NCI-H187 (cell line): ENCODE measurements around the gene DUSP8.
"Not testable (repeated sequence)": the region's sequence is repeated elsewhere in the genome, so short reads cannot be mapped to it uniquely, and the experiment has no call there.

Experiments used
- DNase-seq, 2 experiments: peaks; one replicate each; lab custom pipeline; 2025; lab: John Stamatoyannopoulos, UW

DUSP8 gene

GRCh38 chr11:1589191-1589963 lies 17.3 kb upstream of the DUSP8 start:
- DNase-seq: not testable (repeated sequence)

GRCh38 chr11:1586699-1587098 lies 14.6 kb upstream of the DUSP8 start:
- DNase-seq: no peak

- DNase-seq: not testable (repeated sequence)
Observed at GRCh38 chr11:1584661-1585370, 12.7 kb upstream of the DUSP8 start, which contains the start of gene KRTAP5-1. KRTAP5-1 (minus strand) TSS chr11:1585283; CDS start chr11:1585249, 34 bp downstream.

- DNase-seq: not testable (repeated sequence)
Observed at GRCh38 chr11:1582909-1583308, 10.8 kb upstream of the DUSP8 start.

GRCh38 chr11:1581976-1582375 lies 9.9 kb upstream of the DUSP8 start:
- DNase-seq: no peak

GRCh38 chr11:1576825-1577224 lies 4.8 kb upstream of the DUSP8 start:
- no peak for DNase-seq

GRCh38 chr11:1575756-1576155 lies 3.7 kb upstream of the DUSP8 start:
- DNase-seq: not testable (repeated sequence)

- DNase-seq: no peak
Observed at GRCh38 chr11:1574933-1575242, 2.8 kb upstream of the DUSP8 start.

GRCh38 chr11:1574238-1574932 lies 2.3 kb upstream of the DUSP8 start:
- peak; percentile 51 to 93 for DNase-seq

GRCh38 chr11:1573903-1574237 lies 1.8 kb upstream of the DUSP8 start:
- DNase-seq: peak in 1 of 2 experiments; percentile 93

GRCh38 chr11:1573077-1573902 lies 1.2 kb upstream of the DUSP8 start:
- peak in 1 of 2 experiments; percentile 39 for DNase-seq

GRCh38 chr11:1571760-1572196 lies 293 bp downstream of the DUSP8 start:
- DNase-seq: no peak

- DNase-seq: no peak
Observed at GRCh38 chr11:1570896-1571759, 943 bp downstream of the DUSP8 start.

GRCh38 chr11:1570531-1570895 lies 1.6 kb downstream of the DUSP8 start:
- DNase-seq: no peak

GRCh38 chr11:1570001-1570453 lies 2.0 kb downstream of the DUSP8 start:
- no peak for DNase-seq

- DNase-seq: no peak
Observed at GRCh38 chr11:1569251-1569780, 2.8 kb downstream of the DUSP8 start.

- DNase-seq: no peak
Observed at GRCh38 chr11:1568441-1568911, 3.6 kb downstream of the DUSP8 start.

- no peak for DNase-seq
Observed at GRCh38 chr11:1567721-1568100, 4.4 kb downstream of the DUSP8 start.

GRCh38 chr11:1567052-1567720 lies 4.9 kb downstream of the DUSP8 start:
- no peak for DNase-seq
